Smooth muscle cell of the brain vasculature (primary cell): Measurements from ENCODE around the gene OR2AK2.
"Not testable (repeated sequence)": the region's sequence is repeated elsewhere in the genome, so short reads cannot be mapped to it uniquely, and the experiment has no call there.

Experiments
- DNase-seq: peaks from one replicate; pipeline ENCODE4 v3.0.0-alpha.2; 2012; ENCODE audit warnings: low read depth, low spot score

The OR2AK2 gene

GRCh38 chr1:247964933-247965332 lies at the start of gene OR2AK2:
Gene OR2AK2 (plus strand): TSS chr1:247965233. CDS start chr1:247965377, 144 bp downstream.
- no peak for DNase-seq

- DNase-seq, result no peak
Measured at GRCh38 chr1:247919952-247920351, 45.1 kb upstream of the OR2AK2 start, which contains the start of gene OR2T8. Gene OR2T8 (plus strand): TSS chr1:247920252. CDS start chr1:247921018, 766 bp downstream.

GRCh38 chr1:247923941-247924340 lies 41.1 kb upstream of the OR2AK2 start:
- DNase-seq, result no peak

GRCh38 chr1:247924868-247925267 lies 40.2 kb upstream of the OR2AK2 start, which contains the start of gene OR2AJ1:
Gene OR2AJ1 (plus strand): TSS chr1:247924889. CDS start chr1:247933769, 8,880 bp downstream.
- no peak for DNase-seq

GRCh38 chr1:247933989-247934388 lies 31.0 kb upstream of the OR2AK2 start:
- no peak for DNase-seq

GRCh38 chr1:247935781-247936180 lies 29.3 kb upstream of the OR2AK2 start:
- DNase-seq, result no peak

GRCh38 chr1:247936415-247936814 lies 28.6 kb upstream of the OR2AK2 start:
- DNase-seq, result no peak

GRCh38 chr1:247936965-247937734 lies 27.9 kb upstream of the OR2AK2 start:
- not testable (repeated sequence) for DNase-seq

- no peak for DNase-seq
Measured at GRCh38 chr1:247942624-247943023, 22.4 kb upstream of the OR2AK2 start.

GRCh38 chr1:247948558-247948957 lies 16.5 kb upstream of the OR2AK2 start, which contains the start of gene OR2L8:
Gene OR2L8 (plus strand): TSS chr1:247948858. CDS start chr1:247948858, 0 bp downstream.
- no peak for DNase-seq

GRCh38 chr1:247953408-247953807 lies 11.6 kb upstream of the OR2AK2 start:
- DNase-seq, result no peak

GRCh38 chr1:247961791-247962190 lies 3.2 kb upstream of the OR2AK2 start:
- no peak for DNase-seq

GRCh38 chr1:247962911-247963588 lies 2.0 kb upstream of the OR2AK2 start:
- no peak for DNase-seq

GRCh38 chr1:247966532-247967204 lies 1.6 kb downstream of the OR2AK2 start:
- DNase-seq, result no peak

- DNase-seq, result no peak
Measured at GRCh38 chr1:247992986-247993385, 28.0 kb downstream of the OR2AK2 start.

- no peak for DNase-seq
Measured at GRCh38 chr1:247998811-247999210, 33.8 kb downstream of the OR2AK2 start.

- no peak for DNase-seq
Measured at GRCh38 chr1:248000169-248000568, 35.1 kb downstream of the OR2AK2 start.

- no peak for DNase-seq
Measured at GRCh38 chr1:248007778-248008177, 42.7 kb downstream of the OR2AK2 start.

GRCh38 chr1:248009681-248010080 lies 44.6 kb downstream of the OR2AK2 start:
- DNase-seq, result no peak

- DNase-seq, result no peak
Measured at GRCh38 chr1:248013229-248013710, 48.2 kb downstream of the OR2AK2 start, which contains the start of gene OR2L5. Gene OR2L5 (plus strand): TSS chr1:248013660. CDS start chr1:248021948, 8,288 bp downstream.

- DNase-seq, result no peak
Measured at GRCh38 chr1:248015803-248016202, 50.8 kb downstream of the OR2AK2 start.
